GM21619 (cell line): ENCODE data around the gene FBP1.
"Not testable (repeated sequence)": the region's sequence is repeated elsewhere in the genome, so short reads cannot be mapped to it uniquely, and the experiment has no call there.

Experiments used
- ATAC-seq: cut with Tn5 transposase; IDR thresholded peaks from one replicate; pipeline ENCODE4 v1.9.1; 2021; ENCODE audit not compliant: unreplicated experiment

Gene FBP1

GRCh38 chr9:94584555-94584954 lies 54.8 kb downstream of the FBP1 start:
- no peak for ATAC-seq

GRCh38 chr9:94581728-94582127 lies 57.6 kb downstream of the FBP1 start:
- ATAC-seq: no peak

GRCh38 chr9:94577571-94577970 lies 61.7 kb downstream of the FBP1 start:
- ATAC-seq: no peak

GRCh38 chr9:94577036-94577435 lies 62.3 kb downstream of the FBP1 start:
- ATAC-seq: no peak

GRCh38 chr9:94576131-94576530 lies 63.2 kb downstream of the FBP1 start:
- ATAC-seq: no peak

GRCh38 chr9:94568972-94569712 lies 70.2 kb downstream of the FBP1 start:
- no peak for ATAC-seq

GRCh38 chr9:94568250-94568889 lies 70.9 kb downstream of the FBP1 start:
- ATAC-seq: no peak

- ATAC-seq: no peak
Measured at GRCh38 chr9:94567271-94567670, 72.0 kb downstream of the FBP1 start.

GRCh38 chr9:94566550-94566949 lies 72.8 kb downstream of the FBP1 start:
- no peak for ATAC-seq

- ATAC-seq: not testable (repeated sequence)
Measured at GRCh38 chr9:94564279-94564678, 75.0 kb downstream of the FBP1 start.

GRCh38 chr9:94563548-94563947 lies 75.8 kb downstream of the FBP1 start:
- no peak for ATAC-seq

GRCh38 chr9:94560237-94560636 lies 79.1 kb downstream of the FBP1 start:
- ATAC-seq: no peak

- no peak for ATAC-seq
Measured at GRCh38 chr9:94557376-94557775, 81.9 kb downstream of the FBP1 start.

GRCh38 chr9:94554439-94555331 lies 84.6 kb downstream of the FBP1 start, which contains the start of gene PCAT7:
Gene PCAT7, plus strand, starts transcription at chr9:94555083.
- ATAC-seq: no peak

- ATAC-seq: no peak
Measured at GRCh38 chr9:94554078-94554438, 85.3 kb downstream of the FBP1 start.
